ENCODE results near the gene SLC4A1AP.
A peak's percentile ranks its signal among the peaks of the same experiment; 100 is the strongest.

GRCh38 chr2:27681841-27682240, 18.2 kb downstream of the SLC4A1AP start:
- TF ChIP-seq POLR2AphosphoS5 (IDR thresholded peaks at IDR 0.05) (peak in 1 of 3 donors; percentile 47), CTCF (IDR thresholded peaks at IDR 0.05) (no peak), POLR2A (IDR thresholded peaks at IDR 0.05) (no peak), EP300 (IDR thresholded peaks at IDR 0.05; ENCODE audit: low read depth) (no peak)

Measured in transverse colon (tissue), 4 donors.